Fibroblast of skin of back (primary cell): Measurements from ENCODE around the gene ZNF684. TPM values are rescaled to one million over a fixed set of nuclear protein-coding genes. Genes with fewer than 3 reads are reported as not detected.
"Not testable (repeated sequence)": the region's sequence is repeated elsewhere in the genome, so short reads cannot be mapped to it uniquely, and the experiment has no call there.

Source experiments
- DNase-seq: peaks from one replicate; pipeline ENCODE4 v3.0.0-alpha.2; 2013
- polyA plus RNA-seq, 2 experiments: library from polyadenylated mRNA; unstranded; fragments of 120-200 nt; gene quantifications; one replicate each; pipeline ENCODE4 v1.2.1, GENCODE V29; 2013; ENCODE audit not compliant: insufficient read length in 2 of 2

The ZNF684 gene
- 3.5 TPM for polyA plus RNA-seq (2013, experiment 1 of 2; ENCODE audit: insufficient read length)
- polyA plus RNA-seq (2013, experiment 2 of 2; ENCODE audit: insufficient read length): 3.3 TPM

DNA sequence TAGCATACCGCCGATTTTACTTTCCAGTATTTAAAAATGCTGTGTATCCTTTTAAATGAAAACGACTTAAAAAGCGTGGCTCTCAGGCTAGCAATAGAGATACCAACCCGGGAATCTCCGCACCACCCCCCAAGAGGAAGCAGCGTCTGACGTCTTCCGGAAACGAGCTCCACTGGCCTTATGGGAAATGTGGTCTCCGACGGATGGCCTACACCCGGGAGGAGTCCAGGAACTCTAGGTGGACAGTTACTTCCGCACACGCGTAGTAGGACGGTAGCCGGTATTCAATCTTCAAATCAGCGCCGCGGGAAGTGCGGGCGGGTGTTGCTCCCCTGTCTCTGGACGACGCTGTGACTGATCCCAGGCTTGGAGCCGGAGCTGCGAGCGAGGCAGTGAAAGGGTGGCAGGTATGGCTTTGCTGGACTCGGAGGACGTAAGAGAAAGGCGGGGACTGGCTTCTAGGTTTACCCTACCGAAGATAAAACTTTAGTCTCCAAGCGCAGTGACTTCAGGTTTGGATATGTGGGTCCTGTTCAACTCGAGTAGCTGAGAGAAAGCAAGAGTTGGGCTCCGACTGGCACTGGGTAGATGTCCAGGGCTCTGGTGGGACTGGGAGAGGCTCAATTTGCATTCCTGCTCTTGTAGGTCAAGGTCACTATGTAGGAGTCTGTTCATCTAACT lies at the start of gene ZNF684:
Gene ZNF684, plus strand, starts transcription at position 257 of the 681 bp plus-strand sequence. CDS start 1,530 bp downstream, outside the sequence.
- peak; percentile 95 for DNase-seq

DNA sequence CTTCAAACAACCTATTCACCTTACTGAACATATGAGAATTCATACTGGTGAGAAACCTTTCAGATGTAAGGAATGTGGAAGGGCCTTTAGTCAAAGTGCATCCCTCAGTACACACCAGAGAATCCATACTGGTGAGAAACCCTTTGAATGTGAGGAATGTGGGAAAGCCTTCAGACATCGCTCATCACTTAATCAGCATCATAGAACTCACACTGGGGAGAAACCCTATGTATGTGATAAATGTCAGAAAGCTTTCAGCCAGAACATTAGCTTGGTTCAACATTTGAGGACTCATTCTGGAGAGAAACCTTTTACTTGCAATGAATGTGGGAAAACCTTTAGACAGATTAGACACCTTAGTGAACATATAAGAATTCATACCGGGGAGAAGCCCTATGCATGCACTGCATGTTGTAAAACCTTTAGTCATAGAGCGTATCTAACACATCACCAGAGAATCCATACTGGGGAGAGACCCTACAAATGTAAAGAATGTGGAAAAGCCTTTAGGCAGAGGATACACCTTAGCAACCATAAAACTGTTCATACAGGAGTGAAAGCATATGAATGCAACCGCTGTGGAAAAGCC lies 36.0 kb upstream of the ZNF684 start:
- no peak for DNase-seq

DNA sequence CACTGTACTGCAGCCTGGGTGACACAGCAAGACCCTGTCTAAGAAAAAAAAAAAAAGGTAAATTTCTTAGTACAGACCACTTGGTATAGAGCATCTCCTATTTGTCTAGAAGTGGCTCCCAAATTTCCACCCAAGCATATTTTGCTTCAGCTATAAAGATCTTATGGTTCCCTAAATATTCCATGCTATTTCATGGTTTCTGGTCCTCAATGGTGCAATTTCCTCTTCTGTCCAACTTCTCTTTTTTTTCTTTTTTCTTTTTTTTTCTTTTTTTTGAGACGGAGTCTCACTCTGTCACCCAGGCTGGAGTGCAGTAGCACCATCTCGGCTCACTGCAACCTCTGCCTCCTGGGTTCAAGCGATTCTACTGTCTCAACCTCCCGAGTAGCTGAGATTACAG lies 28.8 kb upstream of the ZNF684 start:
- not testable (repeated sequence) for DNase-seq

DNA sequence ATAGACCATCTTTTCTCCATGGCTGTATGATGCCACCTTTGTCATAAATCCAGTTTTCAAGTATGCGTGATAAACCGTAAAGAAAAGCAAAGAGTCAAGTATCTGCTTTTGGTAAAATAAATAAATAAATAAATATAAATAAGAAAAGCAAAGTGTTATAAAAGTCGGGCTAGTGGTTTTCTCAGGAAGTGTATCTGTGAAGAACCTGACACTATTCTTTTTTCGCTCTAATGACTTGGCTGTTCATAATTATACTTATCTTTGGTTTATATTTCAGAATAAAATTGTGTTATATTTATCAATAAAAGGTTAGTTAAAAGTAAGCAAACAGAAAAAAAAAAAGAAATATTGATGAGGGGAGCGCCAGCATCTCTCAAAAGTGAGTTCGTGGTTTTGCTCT lies 23.5 kb upstream of the ZNF684 start:
- no peak for DNase-seq

DNA sequence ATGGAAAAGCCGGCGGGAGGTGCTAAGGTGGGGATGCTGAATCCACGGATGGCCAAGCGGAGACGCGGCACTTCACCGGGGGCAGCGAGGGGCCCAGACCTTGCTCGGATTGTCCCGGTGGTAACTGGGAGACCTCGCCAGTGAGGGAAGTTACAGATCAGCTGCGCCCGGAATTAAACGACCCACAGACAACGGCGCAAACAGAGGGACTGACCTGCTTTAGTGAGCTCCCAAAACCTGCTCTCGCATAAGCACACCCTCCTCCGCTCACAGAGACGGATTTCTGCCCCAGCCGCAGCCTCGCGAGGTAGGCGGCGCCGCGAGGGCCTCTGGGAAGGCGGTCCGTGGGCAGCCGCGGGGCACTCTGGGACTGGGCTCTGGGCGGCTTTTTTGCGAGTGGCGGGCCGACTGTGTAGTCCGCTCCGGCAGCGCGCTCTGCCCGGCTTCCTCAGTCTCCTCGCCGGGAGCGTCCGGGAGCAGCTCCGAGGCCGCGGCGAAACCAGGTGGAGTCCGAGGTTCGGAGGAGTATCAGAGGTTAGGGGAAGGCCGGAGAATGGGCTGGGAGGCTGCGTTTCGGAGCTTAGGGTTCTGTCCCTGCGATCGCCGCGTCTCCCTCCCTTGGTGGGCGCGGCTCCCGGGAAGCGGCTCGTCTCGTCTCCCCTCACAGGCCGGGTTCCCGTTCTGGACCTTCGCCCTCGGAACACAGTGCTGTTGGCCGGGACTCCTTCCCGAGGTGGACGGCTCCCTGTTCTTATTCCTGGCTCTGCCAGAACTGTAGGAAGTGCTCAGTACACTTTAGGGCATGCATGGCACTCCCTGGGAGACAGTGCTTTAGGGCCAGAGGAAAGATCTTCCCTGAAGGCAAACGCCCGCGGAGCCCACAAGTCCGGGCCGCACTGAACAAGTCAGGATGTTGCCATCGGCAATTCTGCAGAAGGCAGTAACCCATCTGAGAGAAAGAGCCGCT lies 22.8 kb upstream of the ZNF684 start, which contains the start of gene EXO5:
Gene EXO5, plus strand, starts transcription at position 393 of the 967 bp plus-strand sequence. CDS start 5,778 bp downstream, outside the sequence.
- peak; percentile 81 for DNase-seq

DNA sequence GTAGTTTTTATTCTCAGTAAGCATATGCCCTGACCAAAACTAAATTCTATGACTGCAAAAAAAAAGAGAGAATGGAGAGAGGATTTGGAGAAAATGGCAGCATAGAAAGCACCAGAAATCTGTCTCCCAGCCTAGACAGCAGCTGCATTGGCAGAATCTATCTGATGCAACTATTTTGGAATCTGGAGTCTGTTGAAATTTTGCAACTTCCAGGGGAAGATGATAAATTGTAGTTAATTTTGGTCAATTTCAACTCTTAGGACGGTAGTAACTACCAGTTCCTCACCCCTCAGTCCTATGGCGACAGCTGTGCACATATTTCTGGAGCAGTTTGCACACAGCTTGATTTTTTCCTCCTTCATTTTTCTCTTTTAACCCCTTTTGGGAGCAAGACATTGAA lies 11.9 kb upstream of the ZNF684 start:
- DNase-seq: no peak

DNA sequence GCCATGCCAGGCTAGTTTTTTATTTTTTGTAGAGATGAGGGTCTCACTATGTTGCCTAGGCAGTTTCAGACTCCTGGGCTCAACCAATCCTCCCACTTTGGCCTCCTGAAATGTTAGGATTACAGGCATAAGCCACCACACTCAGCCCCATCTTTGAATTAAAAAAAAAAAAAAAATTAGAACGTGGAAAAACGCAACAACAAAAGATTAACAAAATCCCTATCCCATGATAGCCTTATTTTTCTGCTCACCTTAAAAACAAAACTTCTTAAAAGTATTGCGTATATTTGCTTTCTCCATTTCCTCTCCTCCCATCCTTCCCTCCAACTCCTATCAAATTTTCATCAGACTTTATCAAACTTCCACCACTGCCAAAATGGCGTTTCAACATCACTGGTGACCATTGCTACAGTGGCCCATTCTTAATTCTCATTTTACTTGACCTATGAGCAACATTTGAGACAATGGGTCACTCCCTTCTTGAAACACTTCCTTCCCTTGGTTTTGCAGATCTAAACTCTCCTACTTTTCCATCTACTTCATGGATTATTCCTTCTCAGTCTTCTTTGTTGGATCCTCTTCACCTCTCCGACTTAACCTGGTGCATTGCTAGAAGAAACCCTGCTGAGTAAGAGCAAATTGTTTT lies 579 bp upstream of the ZNF684 start:
- no peak for DNase-seq

DNA sequence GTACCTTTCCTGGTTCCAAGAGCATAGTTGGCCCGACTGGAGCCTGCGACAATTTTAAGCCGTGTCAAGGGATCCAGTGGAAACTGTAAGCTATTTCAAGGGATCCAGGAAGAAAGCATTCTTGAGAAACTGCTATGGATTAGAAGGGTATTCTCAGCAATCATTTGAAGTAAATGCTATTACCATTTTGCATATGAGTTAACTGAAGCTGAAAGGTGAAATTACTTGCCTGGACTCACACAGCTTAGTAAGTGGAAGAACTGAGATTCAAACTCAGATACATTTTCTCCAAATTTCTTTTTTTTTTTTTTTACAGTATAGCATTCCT lies 589 bp downstream of the ZNF684 start:
- no peak for DNase-seq

DNA sequence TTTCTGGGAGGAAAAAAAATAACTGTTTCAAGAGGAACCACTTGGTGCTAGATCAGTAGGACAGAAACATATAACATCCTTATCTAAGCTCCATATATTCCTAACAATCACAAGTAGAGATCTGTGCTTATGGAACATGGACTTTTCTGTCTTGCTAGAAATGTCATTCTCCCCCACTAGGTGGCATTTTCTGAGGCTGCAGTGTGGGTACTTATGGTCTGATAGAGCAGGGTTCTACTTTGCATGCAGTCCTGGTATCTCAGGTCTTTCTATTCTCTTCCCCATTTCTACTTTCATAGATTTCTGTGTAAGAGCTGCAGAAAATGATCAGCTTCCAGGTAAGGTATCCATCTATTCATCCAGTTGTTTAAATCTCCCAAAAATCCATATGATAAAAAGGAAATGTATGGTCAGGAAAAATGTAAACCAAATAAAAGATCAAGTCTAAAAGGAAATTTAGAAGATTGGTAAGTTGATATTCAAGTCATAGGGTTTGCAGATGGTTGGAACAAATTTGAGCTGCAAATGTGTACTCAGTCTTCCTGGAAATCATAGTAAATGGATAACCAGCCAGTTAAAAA lies 1.5 kb downstream of the ZNF684 start:
- peak; percentile 52 for DNase-seq

DNA sequence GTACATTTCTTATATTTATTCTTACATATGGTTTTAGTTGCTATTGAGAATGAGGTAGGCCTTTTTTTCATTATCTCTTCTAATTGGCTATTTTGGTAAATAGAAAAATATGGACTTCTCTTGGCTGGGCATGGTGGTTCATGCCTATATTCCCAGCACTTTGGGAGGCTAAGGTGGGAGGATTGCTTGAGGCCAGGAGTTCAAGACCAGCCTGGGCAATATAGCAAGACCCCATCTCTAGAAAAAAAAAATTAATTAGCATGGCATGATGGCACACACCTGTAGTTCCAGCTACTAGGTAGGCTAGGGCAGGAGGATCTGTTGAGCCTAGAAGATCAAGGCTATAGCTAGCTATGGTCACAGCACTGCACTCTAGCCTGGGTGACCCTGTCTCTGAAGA lies 3.2 kb downstream of the ZNF684 start:
- no peak for DNase-seq

DNA sequence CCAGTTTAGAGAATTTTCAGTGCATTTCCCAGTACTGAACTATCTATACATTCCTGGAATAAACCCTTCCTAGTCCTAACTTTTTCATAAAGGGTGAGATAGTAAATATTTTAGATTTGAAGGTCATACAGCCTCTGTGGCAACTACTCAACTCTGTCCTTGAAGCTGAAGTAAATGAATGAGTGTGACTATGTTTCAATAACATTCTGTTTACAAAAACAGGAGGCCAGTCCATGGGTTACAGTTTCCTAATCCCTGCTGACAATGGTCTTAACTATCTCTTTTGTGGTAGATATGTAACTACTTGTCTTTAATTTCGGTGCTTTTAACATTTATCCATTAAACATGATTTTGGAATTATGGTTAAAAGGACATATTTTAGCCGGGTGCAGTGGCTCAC lies 4.3 kb downstream of the ZNF684 start:
- DNase-seq: no peak

DNA sequence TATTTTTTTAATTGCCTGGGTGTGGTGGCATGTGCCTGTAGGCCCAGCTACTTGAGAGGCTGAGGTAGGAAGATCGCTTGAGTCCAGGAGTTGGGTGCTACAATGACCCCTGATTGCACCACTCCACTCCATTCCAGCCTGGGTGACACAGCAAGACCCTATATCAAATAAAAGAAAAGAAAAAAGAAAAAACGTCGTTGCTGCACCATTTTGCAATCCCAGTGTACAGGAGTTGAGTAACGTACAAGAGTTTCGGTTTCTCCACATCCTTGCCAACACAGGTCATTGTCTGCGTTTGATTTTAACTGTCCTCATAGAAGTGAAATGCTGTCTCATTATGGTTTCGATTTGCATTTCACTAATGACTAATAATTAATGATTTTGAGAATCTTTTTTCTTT lies 7.9 kb downstream of the ZNF684 start:
- DNase-seq: no peak

DNA sequence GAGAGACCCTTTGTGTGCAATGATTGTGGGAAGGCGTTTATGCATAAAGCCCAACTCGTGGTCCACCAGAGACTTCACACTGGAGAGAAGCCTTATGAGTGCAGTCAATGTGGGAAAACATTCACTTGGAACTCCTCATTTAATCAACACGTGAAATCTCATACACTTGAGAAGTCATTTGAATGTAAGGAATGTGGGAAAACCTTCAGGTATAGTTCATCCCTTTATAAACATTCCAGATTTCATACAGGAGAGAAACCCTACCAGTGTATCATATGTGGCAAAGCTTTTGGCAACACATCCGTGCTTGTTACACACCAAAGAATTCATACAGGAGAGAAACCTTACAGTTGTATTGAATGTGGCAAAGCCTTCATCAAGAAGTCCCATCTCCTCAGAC lies 15.5 kb downstream of the ZNF684 start:
- no peak for DNase-seq

DNA sequence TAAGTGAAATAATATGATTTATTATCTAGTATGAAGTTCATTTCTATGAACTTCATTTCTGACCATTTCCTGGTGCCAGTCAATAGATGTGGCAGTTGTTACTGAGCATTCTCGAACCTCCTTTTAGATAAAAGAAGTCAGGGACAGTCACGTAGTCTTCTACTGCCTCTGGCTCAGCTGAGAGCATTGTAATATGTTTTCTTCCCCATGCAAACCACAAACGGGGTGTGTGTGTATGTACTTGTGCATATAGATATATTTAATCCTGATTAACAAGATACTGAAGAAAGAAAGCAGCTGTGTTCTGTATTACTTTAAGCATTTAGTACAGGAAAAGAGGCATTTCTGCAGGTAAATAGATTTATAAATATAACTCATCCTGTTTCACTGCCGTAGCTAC lies 21.6 kb downstream of the ZNF684 start:
- no peak for DNase-seq

DNA sequence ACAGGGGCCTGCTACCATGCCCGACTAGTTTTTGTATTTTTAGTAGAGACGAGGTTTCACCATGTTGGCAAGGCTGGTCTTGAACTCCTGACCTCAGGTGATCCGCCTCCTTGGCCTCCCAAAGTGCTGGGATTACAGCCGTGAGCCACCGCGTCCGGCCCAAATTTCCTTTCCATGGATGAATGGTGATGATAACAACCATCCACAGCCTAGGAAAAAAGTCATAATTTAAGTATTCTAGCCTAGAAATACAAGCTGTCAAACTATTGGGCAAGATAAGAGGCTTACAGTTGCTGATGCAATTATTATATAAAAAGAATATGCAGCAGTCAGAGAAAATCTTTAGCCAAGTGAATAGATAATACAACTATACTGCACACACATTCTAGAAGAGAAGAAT lies 23.4 kb downstream of the ZNF684 start:
- not testable (repeated sequence) for DNase-seq

DNA sequence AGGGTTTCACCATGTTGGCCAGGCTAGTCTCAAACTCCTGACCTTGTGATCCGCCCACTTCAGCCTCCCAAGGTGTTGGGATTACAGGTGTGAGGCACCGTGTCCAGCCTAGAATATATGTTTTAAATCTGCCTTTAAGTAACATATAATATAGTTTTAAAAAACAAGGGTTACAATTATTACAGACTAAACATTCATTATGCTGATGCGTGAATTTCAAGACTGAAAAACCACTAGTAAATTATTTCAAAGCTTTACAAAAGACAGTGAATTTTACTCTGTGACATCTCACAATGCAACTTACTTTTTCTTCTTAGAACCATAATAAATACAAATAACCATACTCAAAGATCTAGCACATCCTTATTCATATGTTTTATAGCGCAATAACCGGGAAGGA lies 24.7 kb downstream of the ZNF684 start:
- DNase-seq: no peak

DNA sequence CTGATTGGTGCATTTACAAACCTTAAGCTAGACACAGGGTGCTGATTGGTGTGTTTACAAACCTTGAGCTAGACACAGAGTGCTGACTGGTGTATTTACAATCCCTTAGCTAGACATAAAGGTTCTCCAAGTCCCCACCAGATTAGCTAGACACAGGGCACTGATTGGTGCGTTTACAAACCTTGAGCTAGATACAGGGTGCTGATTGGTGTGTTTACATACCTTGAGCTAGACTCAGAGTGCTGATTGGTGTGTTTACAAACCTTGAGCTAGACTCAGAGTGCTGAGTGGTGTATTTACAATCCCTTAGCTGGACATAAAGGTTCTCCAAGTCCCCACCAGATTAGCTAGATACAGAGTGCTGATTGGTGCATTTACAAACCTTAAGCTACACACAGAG lies 26.8 kb downstream of the ZNF684 start:
- DNase-seq: not testable (repeated sequence)

DNA sequence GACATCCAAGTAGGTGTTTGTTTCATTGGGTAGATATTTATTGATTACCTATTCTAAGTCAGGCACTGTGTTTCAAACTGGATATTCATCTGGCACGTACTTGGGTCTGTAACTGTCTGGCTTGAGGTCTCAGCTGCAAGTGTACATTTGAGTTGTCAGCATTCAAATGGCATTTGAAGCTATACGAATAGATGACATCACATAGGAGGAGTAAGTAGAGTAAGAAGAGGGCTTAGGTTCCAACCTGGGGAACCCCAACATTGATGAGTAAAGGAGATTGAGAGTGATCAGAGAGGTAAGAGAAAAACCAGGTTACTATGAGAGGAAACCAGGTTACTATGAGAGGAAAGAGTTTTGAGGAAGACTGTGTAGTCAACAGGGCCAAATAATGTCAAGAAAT lies 30.7 kb downstream of the ZNF684 start:
- DNase-seq: no peak

DNA sequence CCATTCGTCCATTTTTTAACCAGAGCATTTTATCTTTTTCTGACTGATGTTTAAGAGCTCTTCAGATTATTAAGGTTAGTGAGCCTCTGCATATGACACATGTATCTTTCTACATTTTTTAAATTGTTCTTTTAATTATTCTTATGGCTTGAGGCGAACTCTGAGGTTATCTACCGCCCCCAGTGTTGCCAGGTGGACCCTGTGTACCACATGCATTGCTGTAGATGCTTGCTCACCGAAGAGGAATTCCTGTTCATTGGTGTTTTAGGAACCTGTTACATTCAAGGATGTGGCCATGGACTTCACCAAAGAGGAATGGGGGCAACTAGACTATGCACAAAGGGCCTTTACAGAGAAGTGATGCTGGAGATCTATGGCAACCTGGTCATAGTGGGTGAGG lies 31.8 kb downstream of the ZNF684 start:
- no peak for DNase-seq

DNA sequence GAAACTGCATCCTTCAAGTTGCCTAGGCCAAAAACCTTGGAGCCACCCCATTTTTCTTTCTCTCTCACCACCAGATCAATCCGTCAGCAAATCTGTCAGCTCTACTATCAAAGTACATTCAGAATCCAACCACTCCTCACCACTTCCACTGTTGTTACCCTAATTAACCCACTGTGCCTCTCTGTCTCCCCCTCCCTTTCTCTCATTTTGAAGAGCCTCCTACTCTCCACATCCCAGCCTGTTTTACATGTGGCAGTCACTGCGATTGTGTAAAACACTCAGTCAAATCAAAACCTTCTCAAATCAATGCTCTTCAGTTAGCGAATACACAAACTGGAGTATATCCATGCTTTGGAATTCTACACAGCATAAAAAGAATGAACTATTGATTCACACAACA lies 33.1 kb downstream of the ZNF684 start:
- no peak for DNase-seq

DNA sequence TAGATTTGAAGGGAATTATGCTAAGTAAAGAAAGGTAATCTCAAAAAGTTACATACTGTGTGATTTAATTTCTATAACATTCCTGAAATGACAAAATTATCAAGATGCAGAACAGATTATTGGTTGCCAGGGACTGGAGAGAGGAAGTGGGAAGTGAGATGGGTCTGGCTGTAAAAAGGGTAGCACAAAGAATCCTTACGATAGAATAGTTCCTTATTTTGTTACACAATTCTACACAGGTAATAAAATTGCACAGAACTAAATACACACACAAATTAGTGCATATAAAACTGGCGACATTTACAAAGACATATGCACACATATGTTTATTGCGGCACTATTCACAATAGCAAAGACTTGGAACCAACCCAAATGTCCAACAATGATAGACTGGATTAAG lies 33.5 kb downstream of the ZNF684 start:
- no peak for DNase-seq

DNA sequence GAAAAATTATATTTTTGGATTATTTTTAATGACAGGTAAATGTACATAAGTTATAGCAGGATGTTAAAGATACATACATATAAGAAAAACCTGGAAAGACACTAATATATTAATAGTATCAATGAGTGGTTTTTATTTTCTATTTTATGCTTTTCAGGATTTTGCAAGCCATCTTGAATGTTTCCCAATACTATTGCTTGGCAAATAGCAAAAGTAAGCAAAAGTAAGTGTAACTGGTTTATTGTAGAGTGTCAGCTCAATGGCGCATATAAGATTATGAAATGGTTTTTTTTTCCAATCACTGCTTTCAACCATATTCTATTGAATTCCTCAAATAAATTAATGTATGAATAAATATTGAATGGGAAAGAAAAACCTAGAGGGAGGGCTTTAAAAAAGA lies 36.4 kb downstream of the ZNF684 start:
- DNase-seq: no peak
